B cell (primary cell): ENCODE data around the gene MAFF. TPM values are rescaled to one million over a fixed set of nuclear protein-coding genes. Genes with fewer than 3 reads are reported as not detected.

Experiments used
- ATAC-seq: fragments of 200-7000 bp; cut with Tn5 transposase; one replicate; pipeline ENCODE4 v1.10.0; 2021; ENCODE audit warnings: low read depth, mild to moderate bottlenecking, moderate number of reproducible peaks, moderate library complexity
- CTCF ChIA-PET: fragments of 350-600 bp; sonication (Branson Sonifier 250); formaldehyde crosslinking; loops from one replicate; lab custom pipeline; 2021; ENCODE audit warnings: antibody characterized with exemption, inconsistent platforms; lab: Charles Lee
- POLR2A ChIA-PET: fragments of 350-600 bp; sonication (Branson Sonifier 250); formaldehyde crosslinking; loops from one replicate; lab custom pipeline; 2021; ENCODE audit warnings: antibody characterized with exemption; lab: Charles Lee
- DNase-seq: peaks from one replicate; pipeline ENCODE4 v3.0.0; 2013
- H2AFZ ChIP-seq: 2 replicates; pipeline ENCODE4 v1.6.1; 2012; ENCODE audit warnings: mild to moderate bottlenecking, low read depth, low read length; ENCODE audit not compliant: insufficient read depth, poor library complexity, severe bottlenecking
- H3K27ac ChIP-seq, 2 donors: 1 replicate in 1 of 2; 2 replicates in 1 of 2; pipeline ENCODE4 v1.5.1; 2012 to 2013; ENCODE audit warnings: low read length in 2 of 2, mild to moderate bottlenecking in 2 of 2, moderate library complexity in 1 of 2
- H3K27me3 ChIP-seq, 4 experiments: fragments of 200-600 bp in 1 of 4; sonication (generic) in 1 of 4; replicated peaks in 1 of 4; 1 replicate in 2 of 4; 2 replicates in 2 of 4; pipeline versions ENCODE4 v1.6.1 to v1.7.0; 2013 to 2016; ENCODE audit warnings: low read length in 3 of 4, mild to moderate bottlenecking in 2 of 4, mixed read lengths in 1 of 4, moderate library complexity in 1 of 4; ENCODE audit not compliant: insufficient read depth in 4 of 4, control insufficient read depth in 3 of 4; ENCODE audit errors: control extremely low read depth in 1 of 4
- H3K36me3 ChIP-seq, 2 experiments: replicated peaks in 1 of 2; 1 replicate in 1 of 2; 2 replicates in 1 of 2; pipeline versions ENCODE4 v1.6.1 to v1.7.1; 2013; ENCODE audit warnings: low read length in 1 of 2; ENCODE audit not compliant: insufficient read depth in 2 of 2, control insufficient read depth in 1 of 2; ENCODE audit errors: control extremely low read depth in 1 of 2, extremely low read depth in 1 of 2
- H3K4me1 ChIP-seq, 2 donors: fragments of 200-600 bp in 1 of 2; sonication (generic) in 1 of 2; 1 replicate in 1 of 2; 2 replicates in 1 of 2; pipeline versions ENCODE4 v1.5.1 to v1.6.1; 2013 to 2017; ENCODE audit warnings: low read length in 2 of 2; ENCODE audit not compliant: control insufficient read depth in 2 of 2, insufficient read depth in 2 of 2
- H3K4me2 ChIP-seq: replicated peaks from 2 replicates; pipeline ENCODE3; 2012; ENCODE audit warnings: mild to moderate bottlenecking, low read depth, low read length; ENCODE audit not compliant: poor library complexity, severe bottlenecking
- H3K4me3 ChIP-seq, 5 experiments: fragments of 200-600 bp in 1 of 5; sonication (generic) in 1 of 5; 1 replicate in 3 of 5; 2 replicates in 2 of 5; pipeline versions ENCODE4 v1.5.1 to v1.7.0; 2011 to 2016; ENCODE audit warnings: low read length in 4 of 5, mild to moderate bottlenecking in 4 of 5, low read depth in 2 of 5, control low read depth in 1 of 5, moderate library complexity in 1 of 5; ENCODE audit not compliant: insufficient read depth in 1 of 5; ENCODE audit errors: control extremely low read depth in 1 of 5, extremely low read depth in 1 of 5
- H3K79me2 ChIP-seq: fragments of 200-600 bp; sonication (generic); one replicate; pipeline ENCODE4 v1.6.0; 2016; ENCODE audit warnings: low read length; ENCODE audit not compliant: control insufficient read depth, insufficient read depth
- H3K9ac ChIP-seq: fragments of 200-600 bp; sonication (generic); 2 replicates; pipeline ENCODE4 v1.6.1; 2017; ENCODE audit warnings: mild to moderate bottlenecking, low read length, moderate library complexity
- H3K9me3 ChIP-seq, 3 donors: one replicate each; pipeline versions ENCODE4 v1.6.1 to v1.7.1; 2013; ENCODE audit warnings: low read length in 2 of 3; ENCODE audit not compliant: control insufficient read depth in 2 of 3, insufficient read depth in 1 of 3; ENCODE audit errors: control extremely low read depth in 1 of 3
- H4K20me1 ChIP-seq: 2 replicates; pipeline ENCODE4 v1.6.0; 2012; ENCODE audit warnings: mild to moderate bottlenecking, low read length; ENCODE audit not compliant: insufficient read depth, control insufficient read depth, poor library complexity, severe bottlenecking
- H3K27ac Mint-ChIP-seq: one replicate; pipeline ENCODE4 v1.8.0; 2021; ENCODE audit warnings: mixed read lengths
- H3K27me3 Mint-ChIP-seq: one replicate; pipeline ENCODE4 v1.8.0; 2021; ENCODE audit warnings: mixed read lengths
- H3K4me1 Mint-ChIP-seq: one replicate; pipeline ENCODE4 v1.8.0; 2021; ENCODE audit warnings: mixed read lengths
- H3K4me3 Mint-ChIP-seq: one replicate; pipeline ENCODE4 v1.8.0; 2021; ENCODE audit warnings: mixed read lengths
- H3K9me3 Mint-ChIP-seq: one replicate; pipeline ENCODE4 v1.8.0; 2022; ENCODE audit warnings: mixed read lengths; ENCODE audit not compliant: insufficient read depth
- EZH2 ChIP-seq: IDR thresholded peaks from 2 replicates; pipeline ENCODE4 v1.6.1; 2012; ENCODE audit warnings: borderline replicate concordance, low read depth, mild to moderate bottlenecking, moderate library complexity, low read length; ENCODE audit not compliant: insufficient read depth, poor library complexity, severe bottlenecking
- WGBS: methylation state at CpG from one replicate; pipeline ENCODE4 v1.1.5; 2013; ENCODE audit warnings: missing lambda C conversion rate; ENCODE audit not compliant: insufficient coverage; 5-methylcytosine and 5-hydroxymethylcytosine counted together
- intact Hi-C: fragments of 100-400 bp; cut with micrococcal nuclease; formaldehyde crosslinking; loops from one replicate; pipeline ENCODE4 v1.10.0; 2022
- polyA plus RNA-seq: library from polyadenylated mRNA; depleted of rRNA; stranded (reverse); fragments of >200 nt; gene quantifications from 2 replicates; pipeline ENCODE4 v1.2.3, GENCODE V29; 2012
- total RNA-seq, 2 donors: library from RNA; stranded (reverse); fragments of 120-200 nt in 1 of 2; gene quantifications; 1 replicate in 1 of 2; 2 replicates in 1 of 2; pipeline versions ENCODE4 v1.2.3 to v1.2.4, GENCODE V29; 2013 to 2022
- TF ChIP-seq, protein P1 (sequence below): fragments of 200-600 bp; IDR thresholded peaks from one replicate; pipeline ENCODE4 v1.8.0; 2022; ENCODE audit warnings: antibody characterized with exemption, mild to moderate bottlenecking

The MAFF gene
- total and polyA plus RNA-seq, 2 donors (not counting 1 experiment from before 2014, with no cell fraction given) = 5.3 to 18.0 TPM

DNA sequence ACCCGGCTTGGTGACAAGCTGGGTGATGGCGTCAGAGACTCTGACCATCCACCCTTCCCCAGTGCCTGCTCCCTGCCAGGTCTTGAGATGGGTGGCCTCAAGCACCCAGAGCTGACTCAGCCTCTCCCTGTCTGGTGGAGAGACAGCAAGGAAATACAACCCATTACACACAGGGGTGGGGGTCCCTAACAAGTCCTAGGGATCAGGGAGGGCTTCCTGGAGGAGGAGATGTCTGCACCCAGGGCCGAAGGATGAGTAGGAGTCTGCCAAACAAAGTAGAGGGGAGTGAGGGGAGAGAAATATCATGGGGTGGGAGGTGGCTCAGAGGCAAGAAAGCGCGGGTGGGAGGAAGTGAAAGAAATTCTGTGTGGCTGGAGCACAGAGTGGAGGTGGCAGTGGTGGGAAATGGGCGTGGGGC is 6.8 kb downstream of the MAFF start:
- Histone ChIP-seq H3K9me3 (peaks cover 0 to 5% (median 0%) of the 10 kb centered on the region in 3 donors), H3K9ac (no peak overlapping the region), H3K27me3 (no peaks in the 10 kb centered on the region), H3K79me2 (no peaks in the 10 kb centered on the region), H3K27ac (no peak overlapping the region), H3K4me1 (peaks cover 16 to 22% of the 10 kb centered on the region in 2 donors), H3K4me3 (no peak overlapping the region), H2AFZ (no peak overlapping the region), H3K4me2 (no peak overlapping the region), H4K20me1 (peaks cover 3% of the 10 kb centered on the region), H3K36me3 (no peaks in the 10 kb centered on the region)
- H3K27ac Mint-ChIP-seq = no peak overlapping the region
- no peak for DNase-seq
- no peaks in the 10 kb centered on the region for H3K27me3 Mint-ChIP-seq
- no peak overlapping the region for H3K4me3 Mint-ChIP-seq
- intact Hi-C loops = no loop called here
- ChIA-PET POLR2A (no interaction called here), CTCF (no interaction called here)
- ATAC-seq = no peak
- WGBS = 48% methylated on average over 5 of the region's 6 CpGs
- no peaks in the 10 kb centered on the region for H3K9me3 Mint-ChIP-seq
- TF ChIP-seq, protein P1, sequence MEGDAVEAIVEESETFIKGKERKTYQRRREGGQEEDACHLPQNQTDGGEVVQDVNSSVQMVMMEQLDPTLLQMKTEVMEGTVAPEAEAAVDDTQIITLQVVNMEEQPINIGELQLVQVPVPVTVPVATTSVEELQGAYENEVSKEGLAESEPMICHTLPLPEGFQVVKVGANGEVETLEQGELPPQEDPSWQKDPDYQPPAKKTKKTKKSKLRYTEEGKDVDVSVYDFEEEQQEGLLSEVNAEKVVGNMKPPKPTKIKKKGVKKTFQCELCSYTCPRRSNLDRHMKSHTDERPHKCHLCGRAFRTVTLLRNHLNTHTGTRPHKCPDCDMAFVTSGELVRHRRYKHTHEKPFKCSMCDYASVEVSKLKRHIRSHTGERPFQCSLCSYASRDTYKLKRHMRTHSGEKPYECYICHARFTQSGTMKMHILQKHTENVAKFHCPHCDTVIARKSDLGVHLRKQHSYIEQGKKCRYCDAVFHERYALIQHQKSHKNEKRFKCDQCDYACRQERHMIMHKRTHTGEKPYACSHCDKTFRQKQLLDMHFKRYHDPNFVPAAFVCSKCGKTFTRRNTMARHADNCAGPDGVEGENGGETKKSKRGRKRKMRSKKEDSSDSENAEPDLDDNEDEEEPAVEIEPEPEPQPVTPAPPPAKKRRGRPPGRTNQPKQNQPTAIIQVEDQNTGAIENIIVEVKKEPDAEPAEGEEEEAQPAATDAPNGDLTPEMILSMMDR = no peak
- TF ChIP-seq EZH2 = no peak
- H3K4me1 Mint-ChIP-seq = peaks cover 23% of the 10 kb centered on the region

DNA sequence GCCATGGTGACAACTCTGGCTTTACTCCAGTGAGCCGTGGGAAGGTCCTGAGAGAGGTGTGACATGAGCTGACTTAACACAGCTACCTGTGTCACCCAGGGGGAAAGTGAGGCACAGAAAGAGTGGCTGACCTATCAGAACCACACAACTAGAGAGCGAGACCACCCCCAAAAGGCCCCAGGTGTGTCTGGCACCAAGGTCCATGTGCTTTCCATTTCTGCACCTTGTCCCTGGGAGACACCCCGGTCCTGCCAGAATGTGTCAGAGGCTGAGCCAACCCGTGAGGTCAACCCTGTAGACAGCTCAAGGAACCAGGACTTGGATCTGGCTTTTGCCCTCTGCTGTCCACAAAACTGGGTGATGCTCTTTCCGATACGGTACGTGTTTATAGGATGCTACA is 9.8 kb downstream of the MAFF start:
- DNase-seq (no peak), ATAC-seq (no peak)
- ChIA-PET POLR2A (interaction anchor here (0.6 kb wide), 1 partner anchor 191 kb away, joined by 5 read pairs; no protein-coding TSS in a partner anchor), CTCF (interaction anchor here (0.7 kb wide), 1 partner anchor 140 kb away, joined by 3 read pairs; no protein-coding TSS in a partner anchor)
- Histone ChIP-seq H3K4me2 (no peak overlapping the region), H3K9ac (no peak overlapping the region), H2AFZ (no peak overlapping the region), H3K4me3 (no peak overlapping the region), H3K4me1 (peaks cover 5 to 18% of the 10 kb centered on the region in 2 donors), H3K79me2 (no peaks in the 10 kb centered on the region), H3K27ac (no peak overlapping the region), H3K9me3 (peaks cover 0 to 11% (median 0%) of the 10 kb centered on the region in 3 donors), H3K36me3 (no peaks in the 10 kb centered on the region), H4K20me1 (no peaks in the 10 kb centered on the region), H3K27me3 (no peaks in the 10 kb centered on the region)
- Mint-ChIP-seq H3K4me3 (no peak overlapping the region), H3K27ac (no peak overlapping the region), H3K4me1 (peaks cover 19% of the 10 kb centered on the region), H3K27me3 (no peaks in the 10 kb centered on the region), H3K9me3 (no peaks in the 10 kb centered on the region)
- intact Hi-C loops = no loop called here
- no peak for TF ChIP-seq EZH2
- TF ChIP-seq, protein P1 = no peak
- WGBS = 93% methylated on average over 4 of the region's 7 CpGs
